Stimulated activated CD4-positive, alpha-beta T cell treated with anti-CD3 and anti-CD28 coated beads, Interleukin-1b, Interleukin-23, amount 100 ng/mL, for 1 hour (primary cell): ENCODE measurements around the gene LGR6.

Experiments used
- DNase-seq, 2 donors: peaks; one replicate each; pipeline ENCODE4 v3.0.0-alpha.2; 2020; ENCODE audit warnings: low read depth in 2 of 2

Gene LGR6

DNA sequence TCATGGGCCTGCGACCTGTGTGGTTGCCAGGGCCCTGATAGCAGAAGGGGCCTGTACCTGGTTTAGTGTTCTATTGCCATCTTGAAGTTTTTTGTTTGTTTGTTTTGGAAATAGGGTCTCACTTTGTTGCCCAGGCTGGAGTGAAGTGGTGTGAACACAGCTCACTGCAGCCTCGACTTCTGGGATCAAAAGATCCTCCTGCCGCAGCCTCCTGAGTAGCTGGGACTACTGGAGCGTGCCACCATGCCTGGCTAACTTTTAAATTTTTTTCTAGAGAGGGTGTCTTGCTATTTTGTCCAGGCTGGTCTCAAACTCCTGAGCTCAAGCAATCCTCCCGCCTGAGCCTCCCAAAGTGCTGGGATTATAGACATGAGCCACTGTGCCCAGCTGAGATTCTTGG, 75.2 kb downstream of the LGR6 start:
- no peak for DNase-seq

DNA sequence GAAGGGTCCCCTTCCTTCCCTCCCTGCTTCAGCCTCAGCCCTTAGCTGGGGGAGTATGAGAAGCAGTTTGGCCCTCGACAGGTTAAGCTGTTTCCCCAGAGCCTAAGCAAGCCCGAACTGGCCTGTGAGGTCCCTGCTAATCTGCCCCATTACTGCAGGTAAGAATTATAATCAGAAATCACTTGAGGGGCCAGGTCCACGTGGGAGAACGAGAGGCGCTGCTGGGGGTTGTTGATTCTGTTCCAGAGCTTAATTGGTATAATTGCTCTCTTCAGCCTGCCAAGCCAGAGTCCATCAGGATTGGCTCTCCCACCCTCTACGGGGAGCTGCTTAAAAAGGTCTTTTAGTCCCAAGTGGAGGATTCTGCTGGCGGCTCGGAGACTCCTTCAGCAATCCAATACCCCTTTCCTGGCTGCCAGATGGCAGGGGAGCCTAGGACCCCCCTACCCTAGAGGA, 77.3 kb downstream of the LGR6 start:
- DNase-seq = no peak

- no peak for DNase-seq
These were observed 78.7 kb downstream of the LGR6 start for GRCh38 chr1:202272103-202272845.

- no peak for DNase-seq
These were observed 81.0 kb downstream of the LGR6 start for GRCh38 chr1:202274611-202275010.

- DNase-seq = no peak
These were observed 81.6 kb downstream of the LGR6 start for GRCh38 chr1:202275061-202275770.

DNA sequence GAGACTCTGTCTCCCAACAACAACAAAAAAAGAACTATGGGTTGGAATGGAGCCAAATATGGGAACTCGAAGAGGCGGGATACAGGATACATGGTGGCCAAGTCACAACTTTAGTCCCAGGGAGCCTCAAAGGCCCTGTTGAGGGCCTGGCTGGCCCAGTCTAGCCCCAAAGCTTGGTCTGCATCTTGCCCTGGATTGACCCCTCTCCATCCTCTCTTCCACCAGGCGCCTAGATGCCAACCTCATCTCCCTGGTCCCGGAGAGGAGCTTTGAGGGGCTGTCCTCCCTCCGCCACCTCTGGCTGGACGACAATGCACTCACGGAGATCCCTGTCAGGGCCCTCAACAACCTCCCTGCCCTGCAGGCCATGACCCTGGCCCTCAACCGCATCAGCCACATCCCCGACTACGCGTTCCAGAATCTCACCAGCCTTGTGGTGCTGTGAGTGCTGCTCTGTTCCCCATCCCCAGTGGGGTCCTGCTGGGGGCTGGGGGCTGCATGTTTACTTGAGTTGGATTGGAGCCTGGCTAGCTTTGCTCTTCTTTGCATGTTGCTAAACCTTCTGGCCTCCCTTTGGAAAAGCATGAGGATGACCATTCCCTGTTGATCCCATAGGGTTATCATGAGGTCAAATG, 82.6 kb downstream of the LGR6 start:
- no peak for DNase-seq

DNA sequence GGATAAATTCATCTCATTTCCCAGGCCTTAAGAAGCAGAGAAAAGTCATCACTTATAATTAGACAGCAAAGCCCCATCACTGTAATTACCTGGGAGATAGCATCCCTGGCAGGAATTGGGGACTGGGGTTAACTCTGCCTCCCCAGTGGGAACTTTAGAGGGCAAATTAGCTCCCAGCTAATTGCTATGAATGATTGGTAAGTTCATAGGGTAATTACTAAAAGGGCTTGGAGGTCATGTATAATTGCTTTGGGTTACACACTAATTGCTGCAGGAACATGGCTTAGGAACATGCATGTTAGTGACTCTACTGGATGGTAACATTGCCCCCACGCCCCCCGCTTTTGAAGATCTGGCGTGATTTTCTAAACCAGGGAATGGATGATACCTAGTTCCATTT, 83.3 kb downstream of the LGR6 start:
- DNase-seq = no peak

DNA sequence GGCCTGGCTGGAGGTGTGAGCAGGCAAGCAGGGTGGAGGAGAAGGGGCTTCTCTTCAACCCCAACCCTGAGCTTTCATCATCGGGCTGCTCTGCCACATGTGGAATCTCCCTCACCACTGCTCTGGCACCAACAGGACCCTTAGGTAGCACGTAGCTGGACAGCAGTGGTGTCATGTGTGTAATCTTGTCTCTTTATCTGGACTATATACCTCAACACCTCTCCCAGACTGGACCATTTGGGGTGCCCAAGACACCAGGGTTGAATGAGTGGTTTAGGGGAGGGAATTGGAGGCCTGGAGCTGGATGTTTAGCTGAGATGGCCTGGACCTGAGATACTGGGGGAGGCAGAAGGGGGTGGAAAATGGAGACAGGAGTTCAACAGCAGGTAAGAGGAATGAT, 85.2 kb downstream of the LGR6 start:
- no peak for DNase-seq

GRCh38 chr1:202279806-202280205, 86.2 kb downstream of the LGR6 start:
- DNase-seq = no peak

GRCh38 chr1:202280595-202280994, 87.0 kb downstream of the LGR6 start:
- DNase-seq = no peak

DNA sequence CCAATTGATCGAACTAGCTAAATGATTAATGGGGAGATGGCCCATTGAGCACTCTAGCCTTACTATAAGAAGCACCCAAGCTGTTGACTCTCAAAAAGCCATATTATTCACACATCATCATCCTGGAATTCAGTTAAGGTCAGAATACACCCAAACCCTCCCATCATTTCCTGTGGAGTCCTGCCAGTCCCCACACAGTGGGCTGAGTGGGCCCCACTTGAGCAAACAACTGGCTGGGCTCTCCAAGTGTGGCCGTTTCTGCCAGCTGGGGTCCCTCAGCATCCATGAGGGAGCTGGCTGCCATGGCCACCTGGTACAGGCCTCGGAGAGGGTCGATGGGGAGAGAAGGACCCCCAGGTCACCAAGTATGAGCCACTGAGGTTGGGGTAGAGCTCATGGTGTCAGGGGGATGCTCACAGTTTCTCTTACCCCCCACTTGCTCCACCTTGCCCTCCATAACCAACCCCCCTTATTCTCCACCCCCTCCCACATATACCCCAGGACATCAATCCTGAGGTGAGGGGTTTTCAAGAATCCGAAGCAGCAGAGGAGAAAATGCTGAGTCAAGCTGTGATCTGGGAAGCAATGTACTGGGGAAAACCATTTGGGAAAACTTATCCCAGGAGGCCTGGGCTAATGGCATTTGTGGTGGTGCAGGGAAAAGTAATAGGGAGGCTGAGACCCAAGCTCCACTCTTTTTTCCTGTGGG, 87.9 kb downstream of the LGR6 start:
- no peak for DNase-seq

DNA sequence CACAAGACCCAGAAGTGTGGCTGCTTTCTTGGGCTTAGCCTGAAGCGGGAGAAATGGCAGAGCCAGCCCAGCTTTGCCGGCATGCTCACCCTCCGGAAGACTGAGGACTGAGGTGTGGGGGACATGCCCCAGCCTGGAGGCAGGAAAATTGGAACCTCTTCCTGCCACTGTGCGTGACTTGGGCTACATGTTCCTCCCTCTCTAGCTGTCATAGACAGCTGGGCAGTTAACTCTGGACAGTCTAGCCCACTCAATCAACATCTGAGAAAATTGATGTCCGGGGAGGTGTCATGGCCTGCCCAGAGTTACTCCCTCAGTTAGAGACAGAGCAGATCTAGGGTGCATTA, 88.4 kb downstream of the LGR6 start:
- DNase-seq = no peak

GRCh38 chr1:202282596-202283283, 89.1 kb downstream of the LGR6 start:
- no peak for DNase-seq

- no peak for DNase-seq
These were observed 89.8 kb downstream of the LGR6 start for GRCh38 chr1:202283379-202283844.

DNA sequence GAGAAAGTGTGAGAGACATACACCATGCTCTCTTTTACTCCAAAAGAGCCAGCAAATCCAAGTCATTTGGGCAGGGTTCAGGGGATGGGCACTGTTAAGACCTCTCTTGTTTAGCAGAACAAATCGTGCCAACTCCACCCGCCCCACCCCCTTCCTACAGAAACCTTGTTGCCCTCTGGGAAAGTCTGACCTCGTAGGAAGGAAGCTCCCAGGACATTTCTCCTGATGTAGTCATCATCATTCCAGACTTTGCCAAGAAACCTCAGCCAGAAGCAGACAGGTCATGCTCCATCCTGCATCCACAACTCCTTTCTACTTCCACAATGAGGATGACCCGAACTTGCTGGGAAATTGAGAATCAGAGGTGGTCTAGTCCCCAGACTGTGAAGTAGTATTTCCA, 90.4 kb downstream of the LGR6 start:
- DNase-seq = no peak

DNA sequence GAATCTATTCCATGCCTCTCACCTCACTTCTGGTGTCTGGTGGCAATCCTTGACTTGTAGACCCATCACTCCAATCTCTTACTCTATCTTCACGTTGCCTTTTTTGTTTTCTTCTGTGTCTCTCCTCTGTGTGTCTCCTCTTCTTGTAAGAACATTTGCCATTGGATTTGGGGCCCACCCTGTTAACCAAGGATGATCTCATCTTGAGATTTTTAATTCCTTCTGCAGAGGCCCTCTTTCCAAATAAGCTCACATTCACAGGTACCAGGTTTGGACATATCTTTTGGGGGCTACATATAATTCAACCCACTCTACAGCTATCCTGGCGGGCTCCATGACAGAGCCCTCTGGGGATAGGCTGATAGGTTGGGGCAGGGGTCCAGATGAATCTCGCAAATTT, 92.3 kb downstream of the LGR6 start:
- DNase-seq = no peak

DNA sequence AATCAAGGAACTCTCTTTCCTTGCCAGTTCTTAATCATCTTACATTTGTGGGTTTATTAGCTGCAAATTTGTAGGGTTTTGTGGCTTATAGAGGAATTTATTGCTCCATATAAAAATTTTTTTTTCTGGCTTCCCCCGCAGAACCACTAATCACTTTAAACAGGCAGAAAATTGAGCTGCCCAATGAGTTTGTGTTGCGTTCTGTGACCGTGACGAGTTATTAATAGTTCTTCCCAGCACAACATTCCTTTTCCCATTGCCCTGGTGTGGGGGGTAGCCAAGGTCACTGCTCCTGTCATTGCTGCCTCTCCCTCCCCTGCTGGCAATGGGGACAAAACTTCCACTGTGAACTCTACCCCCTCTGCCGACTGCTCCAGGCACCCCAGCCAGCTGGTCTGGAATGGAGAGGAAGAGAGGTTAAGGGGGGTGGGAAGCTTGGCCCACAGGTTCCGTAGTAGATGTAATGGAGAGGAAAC, 93.1 kb downstream of the LGR6 start:
- DNase-seq = no peak

GRCh38 chr1:202287196-202287595, 93.6 kb downstream of the LGR6 start:
- no peak for DNase-seq

- no peak for DNase-seq
These were observed 94.6 kb downstream of the LGR6 start for GRCh38 chr1:202288177-202288576.

GRCh38 chr1:202289009-202289408, 95.4 kb downstream of the LGR6 start:
- no peak for DNase-seq

GRCh38 chr1:202291001-202291400, 97.4 kb downstream of the LGR6 start:
- DNase-seq = no peak
